Bronchial epithelial cell (primary cell): Measurements from ENCODE around the gene TM7SF2. TPM values are rescaled to one million over a fixed set of nuclear protein-coding genes. Genes with fewer than 3 reads are reported as not detected.

Source experiments
- DNase-seq: peaks from one replicate; pipeline ENCODE4 v3.0.0-alpha.2; 2010; ENCODE audit warnings: low read depth
- FAIRE-seq: peaks from 2 replicates; lab custom pipeline; 2011; peaks lifted over from hg19 to GRCh38; lab: Jason Lieb, UNC
- H3K27me3 ChIP-seq: 2 replicates; pipeline ENCODE4 v1.5.1; 2011; ENCODE audit warnings: low read length; ENCODE audit not compliant: control insufficient read depth, insufficient read depth
- H3K36me3 ChIP-seq: 2 replicates; pipeline ENCODE4 v1.5.1; 2011; ENCODE audit warnings: low read length; ENCODE audit not compliant: control insufficient read depth, insufficient read depth
- H3K4me3 ChIP-seq: 2 replicates; pipeline ENCODE4 v1.5.1; 2011; ENCODE audit warnings: mild to moderate bottlenecking, low read depth, low read length, control low read depth
- total RNA-seq: library from RNA; depleted of rRNA; stranded (reverse); fragments of >200 nt; gene quantifications from 2 replicates; pipeline ENCODE4 v1.2.1, GENCODE V29; 2014
- TF ChIP-seq, protein P1 (sequence below): IDR thresholded peaks from 2 replicates; pipeline ENCODE4 v1.5.1; 2011; ENCODE audit warnings: mild to moderate bottlenecking, moderate library complexity, low read length, control low read depth, inconsistent platforms; ENCODE audit not compliant: insufficient read depth, severe bottlenecking

TM7SF2 gene
- 15.0 and 49.8 TPM in 2 replicates for total RNA-seq

DNA sequence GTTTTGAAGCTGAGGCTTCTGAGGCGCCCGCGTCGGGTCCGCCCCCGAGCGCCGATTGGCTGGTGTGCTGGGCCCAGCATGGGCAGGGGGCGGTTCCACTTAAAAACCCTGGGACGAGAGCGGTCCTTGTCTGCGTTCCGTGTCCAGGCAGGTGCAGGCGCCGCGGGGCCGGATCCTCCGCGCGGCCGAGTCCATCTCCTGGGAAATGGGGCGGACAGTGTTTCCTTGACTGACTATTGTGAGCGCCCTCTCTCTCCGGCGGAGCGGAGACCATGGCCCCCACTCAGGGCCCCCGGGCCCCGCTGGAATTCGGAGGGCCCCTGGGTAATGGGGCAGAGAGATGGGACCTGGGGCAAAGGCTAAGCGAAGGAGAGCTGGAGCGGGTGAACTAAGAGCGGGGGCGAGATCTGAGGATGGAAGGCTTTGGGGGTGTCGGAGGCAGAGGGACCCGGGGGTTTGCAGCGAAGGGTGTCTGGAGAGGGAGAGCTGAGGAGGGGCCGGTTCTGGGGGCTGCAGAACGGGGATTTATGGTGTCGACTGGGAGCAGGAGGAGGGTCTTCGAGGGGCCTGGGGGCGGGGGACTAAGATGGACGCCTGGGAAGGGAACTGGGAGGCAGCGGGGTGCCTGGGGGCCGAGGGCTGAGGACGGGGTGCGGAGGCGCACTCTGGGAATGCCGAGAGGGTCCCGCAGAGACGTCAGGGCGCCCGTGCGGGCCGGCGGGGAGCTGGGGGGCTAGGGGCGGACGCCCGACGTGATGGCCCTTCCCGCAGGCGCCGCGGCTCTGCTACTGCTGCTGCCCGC lies at the start of gene TM7SF2:
Gene TM7SF2, plus strand, starts transcription at position 129 of the 802 bp plus-strand sequence. Its CDS starts 144 bp downstream, at position 273.
- no peak for FAIRE-seq
- Histone ChIP-seq H3K4me3 (peak within 1 kb of the TSS; percentile 50), H3K36me3 (peaks cover 15% of the 10 kb centered on the region), H3K27me3 (no peaks in the 10 kb centered on the region)
- TF ChIP-seq, protein P1, sequence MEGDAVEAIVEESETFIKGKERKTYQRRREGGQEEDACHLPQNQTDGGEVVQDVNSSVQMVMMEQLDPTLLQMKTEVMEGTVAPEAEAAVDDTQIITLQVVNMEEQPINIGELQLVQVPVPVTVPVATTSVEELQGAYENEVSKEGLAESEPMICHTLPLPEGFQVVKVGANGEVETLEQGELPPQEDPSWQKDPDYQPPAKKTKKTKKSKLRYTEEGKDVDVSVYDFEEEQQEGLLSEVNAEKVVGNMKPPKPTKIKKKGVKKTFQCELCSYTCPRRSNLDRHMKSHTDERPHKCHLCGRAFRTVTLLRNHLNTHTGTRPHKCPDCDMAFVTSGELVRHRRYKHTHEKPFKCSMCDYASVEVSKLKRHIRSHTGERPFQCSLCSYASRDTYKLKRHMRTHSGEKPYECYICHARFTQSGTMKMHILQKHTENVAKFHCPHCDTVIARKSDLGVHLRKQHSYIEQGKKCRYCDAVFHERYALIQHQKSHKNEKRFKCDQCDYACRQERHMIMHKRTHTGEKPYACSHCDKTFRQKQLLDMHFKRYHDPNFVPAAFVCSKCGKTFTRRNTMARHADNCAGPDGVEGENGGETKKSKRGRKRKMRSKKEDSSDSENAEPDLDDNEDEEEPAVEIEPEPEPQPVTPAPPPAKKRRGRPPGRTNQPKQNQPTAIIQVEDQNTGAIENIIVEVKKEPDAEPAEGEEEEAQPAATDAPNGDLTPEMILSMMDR, result no peak
- DNase-seq, result peak; percentile 85

DNA sequence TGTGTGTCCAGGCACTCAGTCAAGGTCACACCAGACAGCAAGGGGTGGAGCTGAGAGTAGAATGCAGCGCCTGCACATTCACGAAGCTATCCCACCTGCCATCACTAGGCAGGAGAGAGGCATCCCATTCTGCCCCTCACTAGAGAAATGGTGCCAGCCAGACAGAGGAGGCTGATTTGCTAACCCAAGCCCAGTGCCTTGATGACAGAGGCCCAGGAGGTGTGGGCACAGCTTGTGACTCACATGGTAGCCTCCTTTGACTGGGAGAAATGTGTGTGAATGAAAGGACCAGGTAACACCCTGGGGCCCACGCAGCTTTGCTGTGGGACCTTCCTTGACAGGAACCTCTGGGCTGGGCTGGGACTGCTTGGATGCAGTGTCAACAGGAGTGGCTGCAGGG lies 48.1 kb upstream of the TM7SF2 start:
- Histone ChIP-seq H3K4me3 (no peak overlapping the region), H3K27me3 (peaks cover 2% of the 10 kb centered on the region), H3K36me3 (no peaks in the 10 kb centered on the region)
- TF ChIP-seq, protein P1, result no peak
- DNase-seq (peak; percentile 31), FAIRE-seq (peak; percentile 83)

DNA sequence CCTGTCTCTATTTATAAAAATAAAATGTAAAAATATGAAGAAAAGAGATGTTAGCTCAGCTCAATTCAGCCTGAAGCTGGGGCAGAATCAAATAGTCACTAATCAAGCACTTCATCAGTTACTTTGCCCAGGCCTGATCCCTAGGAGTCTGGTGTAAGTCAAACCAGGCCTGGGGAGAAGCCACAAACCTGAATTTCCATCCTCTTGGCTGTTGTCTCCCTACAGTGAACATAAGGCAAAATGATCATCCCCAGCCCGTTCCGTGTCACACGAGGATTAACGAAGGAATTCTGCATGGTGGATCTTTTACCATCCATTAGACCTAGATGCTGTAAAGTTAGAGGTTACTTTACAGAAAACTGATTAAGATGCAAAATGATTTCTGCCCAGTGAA lies 46.8 kb upstream of the TM7SF2 start:
- no peaks in the 10 kb centered on the region for H3K27me3 ChIP-seq
- H3K4me3 ChIP-seq, result no peak overlapping the region
- DNase-seq (no peak), FAIRE-seq (no peak)
- TF ChIP-seq, protein P1, result no peak
- no peaks in the 10 kb centered on the region for H3K36me3 ChIP-seq

DNA sequence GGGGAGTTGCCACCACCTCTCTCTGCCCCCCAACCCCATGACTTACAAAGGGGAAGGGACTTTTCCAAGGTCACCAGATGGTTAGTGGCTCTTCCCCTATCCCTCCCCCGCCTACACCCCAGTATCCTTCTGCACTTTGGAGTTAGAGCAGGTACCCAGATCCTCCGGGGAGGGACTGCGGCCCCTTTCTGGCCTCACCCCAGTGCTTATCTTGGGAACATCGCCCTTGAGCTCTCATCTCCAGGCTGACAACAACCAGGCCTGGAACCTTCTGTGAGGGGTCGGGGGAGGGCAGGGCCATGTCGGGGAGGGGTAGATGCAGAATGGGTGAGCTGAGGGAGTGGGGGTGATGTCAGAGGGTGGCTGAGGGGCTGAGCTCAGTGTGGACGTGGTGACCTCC lies 45.8 kb upstream of the TM7SF2 start:
- no peaks in the 10 kb centered on the region for H3K27me3 ChIP-seq
- no peak for FAIRE-seq

DNA sequence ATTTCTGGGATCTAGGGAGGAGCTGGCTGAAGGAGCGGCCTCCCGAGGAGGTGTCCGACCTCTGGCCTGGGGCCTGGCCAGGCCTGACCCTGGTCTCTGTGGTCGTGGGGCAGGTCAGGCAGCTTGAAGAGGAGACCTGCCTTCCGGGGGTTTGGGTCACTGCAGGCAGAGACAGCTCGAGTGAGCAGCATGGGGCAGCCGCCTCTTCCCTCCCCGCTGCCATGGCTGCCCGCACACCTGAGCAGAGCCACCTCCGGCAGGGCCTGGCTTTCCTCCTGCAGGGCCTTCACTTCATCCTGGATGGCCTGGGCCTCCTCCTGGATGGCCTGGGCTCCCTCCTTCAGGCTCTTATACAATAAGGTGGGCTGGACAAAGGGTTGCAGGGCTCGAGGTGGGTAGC lies 45.4 kb upstream of the TM7SF2 start:
- no peak for FAIRE-seq
- TF ChIP-seq, protein P1, result no peak
- no peak for DNase-seq

More for the DNA sequence above, 45.8 kb upstream of the TM7SF2 start:
- Histone ChIP-seq H3K4me3 (no peak overlapping the region), H3K36me3 (no peaks in the 10 kb centered on the region)
- DNase-seq, result no peak
- TF ChIP-seq, protein P1, result no peak

DNA sequence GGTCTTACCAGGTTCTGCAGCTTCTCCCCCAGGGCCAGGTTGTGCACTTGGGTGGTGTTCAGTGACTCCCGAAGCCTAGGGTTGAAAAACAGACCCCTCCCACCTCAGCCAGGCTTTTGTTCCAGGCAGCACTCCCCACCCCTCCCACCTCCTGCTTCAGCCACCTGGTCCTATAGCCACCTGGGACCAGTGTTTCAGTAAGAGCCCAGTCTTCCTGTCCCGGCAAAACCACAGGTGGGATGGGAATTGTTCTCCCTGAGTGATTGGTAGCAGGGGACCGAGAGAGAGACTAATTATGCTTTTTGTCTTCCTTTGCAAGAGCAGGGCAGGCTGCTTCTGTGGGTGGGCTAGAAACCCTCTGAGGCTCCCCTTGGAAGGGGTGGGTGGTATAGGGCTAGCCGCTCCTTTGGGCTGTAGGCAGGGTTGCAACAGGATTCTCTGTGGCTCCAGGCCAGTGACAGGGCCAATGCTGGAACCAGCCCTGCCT lies 44.8 kb upstream of the TM7SF2 start:
- Histone ChIP-seq H3K4me3 (no peak overlapping the region), H3K36me3 (no peaks in the 10 kb centered on the region), H3K27me3 (no peaks in the 10 kb centered on the region)
- FAIRE-seq, result no peak
- TF ChIP-seq, protein P1, result no peak
- no peak for DNase-seq

More for the DNA sequence above, 45.4 kb upstream of the TM7SF2 start:
- H3K36me3 ChIP-seq, result no peaks in the 10 kb centered on the region
- no peak overlapping the region for H3K4me3 ChIP-seq
- H3K27me3 ChIP-seq, result no peaks in the 10 kb centered on the region
